GM10847 (cell line): ENCODE results near the gene ST7.

Experiments used
- POLR2A ChIP-seq: IDR thresholded peaks from 2 replicates; pipeline ENCODE4 v1.6.1; 2011; ENCODE audit not compliant: insufficient read length; ENCODE audit errors: extremely low read depth

ST7 gene, protein sequence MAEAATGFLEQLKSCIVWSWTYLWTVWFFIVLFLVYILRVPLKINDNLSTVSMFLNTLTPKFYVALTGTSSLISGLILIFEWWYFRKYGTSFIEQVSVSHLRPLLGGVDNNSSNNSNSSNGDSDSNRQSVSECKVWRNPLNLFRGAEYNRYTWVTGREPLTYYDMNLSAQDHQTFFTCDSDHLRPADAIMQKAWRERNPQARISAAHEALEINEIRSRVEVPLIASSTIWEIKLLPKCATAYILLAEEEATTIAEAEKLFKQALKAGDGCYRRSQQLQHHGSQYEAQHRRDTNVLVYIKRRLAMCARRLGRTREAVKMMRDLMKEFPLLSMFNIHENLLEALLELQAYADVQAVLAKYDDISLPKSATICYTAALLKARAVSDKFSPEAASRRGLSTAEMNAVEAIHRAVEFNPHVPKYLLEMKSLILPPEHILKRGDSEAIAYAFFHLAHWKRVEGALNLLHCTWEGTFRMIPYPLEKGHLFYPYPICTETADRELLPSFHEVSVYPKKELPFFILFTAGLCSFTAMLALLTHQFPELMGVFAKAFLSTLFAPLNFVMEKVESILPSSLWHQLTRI

GRCh38 chr7:116953372-116953905 is at the start of gene ST7:
Gene ST7, plus strand, starts transcription at chr7:116953501. Its CDS starts 40 bp downstream, at chr7:116953541.
- TF ChIP-seq POLR2A = peak; percentile 19

- TF ChIP-seq POLR2A = no peak
Measured at GRCh38 chr7:116906391-116906790, 46.9 kb upstream of the ST7 start.

GRCh38 chr7:116910383-116910782 is 42.9 kb upstream of the ST7 start:
- no peak for TF ChIP-seq POLR2A

DNA sequence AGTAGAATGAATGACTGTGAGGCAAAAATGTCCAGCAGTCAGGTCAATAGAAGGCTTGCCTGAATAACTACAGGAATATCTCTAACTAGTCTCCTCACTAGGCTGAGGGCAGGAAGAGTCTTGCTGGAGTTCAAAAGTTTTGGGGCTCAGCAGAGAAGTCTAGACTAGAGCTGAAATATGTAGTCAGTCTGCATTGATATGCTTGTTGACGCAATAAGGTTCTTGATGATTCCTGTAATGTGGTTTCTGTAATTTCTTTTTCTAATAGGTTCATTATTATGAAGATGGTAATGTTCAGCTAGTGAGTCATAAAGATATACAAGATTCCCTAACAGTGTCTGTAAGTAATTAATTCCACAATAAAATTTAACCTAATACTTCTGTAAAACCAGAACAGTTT is 41.5 kb upstream of the ST7 start:
- TF ChIP-seq POLR2A = no peak

DNA sequence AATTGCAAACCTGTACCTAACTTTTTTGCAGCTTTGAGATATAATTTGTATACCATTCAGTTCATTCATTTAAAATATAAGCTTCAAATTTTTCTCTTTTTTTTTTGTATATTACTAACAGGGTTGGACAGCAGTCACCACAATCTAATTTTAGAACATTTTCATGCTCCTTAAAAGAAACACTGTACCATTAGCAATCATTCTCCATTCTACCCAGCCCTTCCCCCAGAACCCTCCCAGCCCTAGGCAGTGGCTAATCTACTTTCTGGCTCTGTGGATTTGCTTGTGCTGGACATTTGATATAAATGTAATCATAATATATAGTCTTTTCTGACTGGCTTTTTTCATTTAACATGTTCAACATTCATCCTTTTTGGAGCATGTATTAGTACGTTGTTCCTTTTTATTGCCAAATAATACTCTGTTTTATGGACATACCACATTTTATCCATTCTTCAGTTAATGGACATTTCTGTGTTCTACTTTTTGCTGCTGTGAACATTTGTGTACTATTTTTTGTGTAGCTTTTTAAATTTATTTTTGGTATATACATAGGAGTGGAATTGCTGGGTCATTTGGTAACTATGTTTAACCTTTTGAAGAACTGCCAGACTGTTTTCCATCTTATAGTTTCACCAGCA is 40.9 kb upstream of the ST7 start:
- no peak for TF ChIP-seq POLR2A

DNA sequence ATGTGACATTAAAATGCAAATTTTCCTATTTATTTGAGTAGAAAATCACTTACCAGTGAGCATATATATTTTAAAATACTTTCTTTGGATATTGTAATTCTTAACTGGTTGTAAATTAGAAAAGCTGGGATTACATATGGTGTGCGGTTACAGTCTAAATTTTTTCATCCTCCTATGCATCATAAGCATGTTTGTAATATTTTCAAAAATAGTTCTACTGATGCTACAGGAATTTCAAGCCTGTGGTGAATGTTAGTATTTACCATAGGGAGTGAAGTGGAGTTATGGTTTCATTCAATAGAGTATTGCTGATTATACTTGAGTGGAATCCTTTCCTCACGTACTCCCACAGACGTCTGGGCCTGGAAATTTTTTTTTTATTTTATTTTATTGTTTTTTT is 34.6 kb upstream of the ST7 start:
- TF ChIP-seq POLR2A = no peak

GRCh38 chr7:116920359-116920758 is 32.9 kb upstream of the ST7 start:
- TF ChIP-seq POLR2A = no peak

GRCh38 chr7:116922545-116922944 is 30.8 kb upstream of the ST7 start:
- no peak for TF ChIP-seq POLR2A

DNA sequence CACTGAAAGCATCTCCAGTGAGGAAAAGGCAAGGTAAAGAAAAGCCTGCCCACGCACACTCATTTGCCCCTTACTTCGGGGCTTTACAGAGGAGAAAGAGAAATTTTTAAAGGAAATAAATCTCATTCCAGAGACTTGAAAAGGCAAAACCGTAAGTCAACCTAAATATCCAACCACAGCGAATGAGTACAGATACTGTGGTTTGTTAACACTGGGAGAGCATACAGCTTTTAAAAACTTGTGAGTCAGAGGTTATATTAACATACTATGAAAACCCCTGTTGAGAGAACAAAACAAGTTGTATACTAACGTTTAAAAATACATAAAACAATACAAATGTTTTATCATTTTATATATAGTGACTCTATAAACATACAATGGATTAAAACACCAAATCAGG is 28.6 kb upstream of the ST7 start:
- TF ChIP-seq POLR2A = no peak

DNA sequence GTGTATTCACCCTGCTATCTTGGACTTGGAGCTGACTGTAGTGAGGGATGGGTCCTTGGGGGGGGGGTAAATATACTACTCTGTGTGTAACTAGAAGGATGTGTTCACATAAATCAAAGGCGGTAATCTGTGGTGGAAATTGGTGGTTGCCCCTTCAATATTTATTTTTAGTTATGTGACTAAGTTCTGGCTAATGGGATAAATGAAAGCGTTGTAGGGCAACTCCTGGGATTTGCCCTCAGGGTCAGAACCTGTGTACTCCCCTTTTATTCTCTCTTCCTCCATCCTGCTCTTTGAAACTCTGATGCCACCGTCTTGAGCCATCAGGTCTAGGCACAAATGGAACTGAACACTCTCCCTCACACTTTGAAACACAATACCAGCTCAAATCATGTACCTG is 24.3 kb upstream of the ST7 start:
- TF ChIP-seq POLR2A = no peak

- TF ChIP-seq POLR2A = no peak
Measured at GRCh38 chr7:116929914-116930913, 23.1 kb upstream of the ST7 start.

DNA sequence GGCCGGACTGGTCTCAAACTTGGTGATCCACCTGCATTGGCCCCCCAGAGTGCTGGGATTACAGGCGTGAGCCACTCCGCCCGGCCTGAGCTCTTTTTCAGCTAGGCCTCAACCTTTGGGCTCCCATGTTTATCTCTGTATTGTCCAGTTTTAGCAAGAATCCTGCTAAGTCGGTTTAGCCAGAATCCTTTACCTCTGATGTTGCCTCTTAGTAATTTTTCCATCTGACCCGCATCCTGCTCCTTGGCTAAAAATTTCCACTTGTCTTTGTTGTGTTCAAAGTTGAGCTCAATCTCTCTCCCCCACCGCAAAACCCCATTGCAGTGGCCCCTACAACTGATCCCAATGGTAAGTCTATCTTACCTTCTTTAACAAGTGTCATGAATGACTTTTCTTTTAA is 20.7 kb upstream of the ST7 start:
- TF ChIP-seq POLR2A = no peak

GRCh38 chr7:116933465-116933864 is 19.8 kb upstream of the ST7 start:
- TF ChIP-seq POLR2A = no peak

DNA sequence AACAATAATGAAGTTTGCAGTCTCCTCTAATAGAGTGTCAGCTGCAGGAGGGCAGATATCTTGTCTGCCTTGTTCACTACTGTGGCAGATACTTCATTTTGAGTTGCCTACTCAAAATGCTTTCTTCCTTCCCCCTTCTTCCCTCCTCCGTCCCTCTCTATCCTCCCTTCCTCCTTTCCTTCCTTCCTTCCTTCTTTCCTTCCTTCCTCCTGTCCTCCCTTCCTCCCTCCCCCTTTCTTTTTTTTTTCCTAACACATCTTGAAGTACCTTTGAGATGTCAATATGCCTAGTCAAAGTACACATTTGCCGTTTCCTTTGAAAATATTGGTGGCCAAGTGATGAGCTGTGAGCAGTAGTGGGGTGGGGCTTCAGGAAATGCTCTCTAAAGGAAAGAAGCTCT is 18.7 kb upstream of the ST7 start:
- no peak for TF ChIP-seq POLR2A

- TF ChIP-seq POLR2A = no peak
Measured at GRCh38 chr7:116938678-116939077, 14.6 kb upstream of the ST7 start.
